Ovary (tissue), 3 donors: ENCODE data around the gene USP46.

Experiments
- EP300 ChIP-seq: sonication (generic); formaldehyde crosslinking; IDR thresholded peaks from one replicate; pipeline ENCODE4 v1.6.1; 2017; ENCODE audit warnings: antibody characterized with exemption
- TF ChIP-seq, protein P1 (sequence below), 3 donors: fragments of 450-650 bp in 2 of 3; fragments of 200-600 bp in 1 of 3; IDR thresholded peaks; one replicate each; pipeline versions ENCODE4 v1.5.1 to v1.8.0; 2016 to 2022; ENCODE audit warnings: antibody characterized with exemption in 3 of 3, mild to moderate bottlenecking in 1 of 3
- donor health status: DM: no; HTN: no; CAD: no.

DNA sequence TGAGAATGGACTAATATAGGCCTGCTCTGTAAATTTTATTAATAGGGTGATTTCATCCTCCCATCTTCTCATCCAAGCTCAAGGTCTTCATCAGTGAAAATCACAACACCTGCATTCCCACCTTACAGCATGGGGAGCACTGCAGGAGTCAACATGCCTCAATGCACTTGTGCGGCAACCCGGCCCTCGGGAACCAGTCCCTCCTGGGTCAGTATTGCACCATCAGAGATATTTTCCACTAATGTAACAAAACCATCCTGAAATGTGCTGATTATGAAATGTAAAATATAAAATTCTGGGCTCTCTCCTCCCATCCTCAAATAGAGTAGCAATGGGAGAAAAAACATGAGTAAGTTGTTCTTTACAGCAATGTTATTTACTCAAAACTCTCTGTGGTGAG lies 13.0 kb downstream of the USP46 start:
- TF ChIP-seq EP300, result no peak
- TF ChIP-seq, protein P1, sequence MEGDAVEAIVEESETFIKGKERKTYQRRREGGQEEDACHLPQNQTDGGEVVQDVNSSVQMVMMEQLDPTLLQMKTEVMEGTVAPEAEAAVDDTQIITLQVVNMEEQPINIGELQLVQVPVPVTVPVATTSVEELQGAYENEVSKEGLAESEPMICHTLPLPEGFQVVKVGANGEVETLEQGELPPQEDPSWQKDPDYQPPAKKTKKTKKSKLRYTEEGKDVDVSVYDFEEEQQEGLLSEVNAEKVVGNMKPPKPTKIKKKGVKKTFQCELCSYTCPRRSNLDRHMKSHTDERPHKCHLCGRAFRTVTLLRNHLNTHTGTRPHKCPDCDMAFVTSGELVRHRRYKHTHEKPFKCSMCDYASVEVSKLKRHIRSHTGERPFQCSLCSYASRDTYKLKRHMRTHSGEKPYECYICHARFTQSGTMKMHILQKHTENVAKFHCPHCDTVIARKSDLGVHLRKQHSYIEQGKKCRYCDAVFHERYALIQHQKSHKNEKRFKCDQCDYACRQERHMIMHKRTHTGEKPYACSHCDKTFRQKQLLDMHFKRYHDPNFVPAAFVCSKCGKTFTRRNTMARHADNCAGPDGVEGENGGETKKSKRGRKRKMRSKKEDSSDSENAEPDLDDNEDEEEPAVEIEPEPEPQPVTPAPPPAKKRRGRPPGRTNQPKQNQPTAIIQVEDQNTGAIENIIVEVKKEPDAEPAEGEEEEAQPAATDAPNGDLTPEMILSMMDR (IDR thresholded peaks at IDR 0.05), result no peak
